ENCODE measurements around the gene COQ10B.

The COQ10B gene

GRCh38 chr2:197502685-197503084, 49.3 kb downstream of the COQ10B start:
- H3K27ac ChIP-seq = no peak overlapping the region
- no peak overlapping the region for H3K9ac ChIP-seq
- peaks cover 8% of the 10 kb centered on the region for H3K79me2 ChIP-seq
- no peaks in the 10 kb centered on the region for H3K9me3 ChIP-seq (ENCODE audit: control insufficient read depth, low read length)
- no peaks in the 10 kb centered on the region for H3K27me3 ChIP-seq (ENCODE audit: control insufficient read depth, insufficient read depth, low read length)
- H3K36me3 ChIP-seq (ENCODE audit: control insufficient read depth, insufficient read depth, low read length) = no peaks in the 10 kb centered on the region
- H2AFZ ChIP-seq = no peak overlapping the region
- no peak overlapping the region for H3K4me2 ChIP-seq (ENCODE audit: low read length)
- TF ChIP-seq, protein P1, sequence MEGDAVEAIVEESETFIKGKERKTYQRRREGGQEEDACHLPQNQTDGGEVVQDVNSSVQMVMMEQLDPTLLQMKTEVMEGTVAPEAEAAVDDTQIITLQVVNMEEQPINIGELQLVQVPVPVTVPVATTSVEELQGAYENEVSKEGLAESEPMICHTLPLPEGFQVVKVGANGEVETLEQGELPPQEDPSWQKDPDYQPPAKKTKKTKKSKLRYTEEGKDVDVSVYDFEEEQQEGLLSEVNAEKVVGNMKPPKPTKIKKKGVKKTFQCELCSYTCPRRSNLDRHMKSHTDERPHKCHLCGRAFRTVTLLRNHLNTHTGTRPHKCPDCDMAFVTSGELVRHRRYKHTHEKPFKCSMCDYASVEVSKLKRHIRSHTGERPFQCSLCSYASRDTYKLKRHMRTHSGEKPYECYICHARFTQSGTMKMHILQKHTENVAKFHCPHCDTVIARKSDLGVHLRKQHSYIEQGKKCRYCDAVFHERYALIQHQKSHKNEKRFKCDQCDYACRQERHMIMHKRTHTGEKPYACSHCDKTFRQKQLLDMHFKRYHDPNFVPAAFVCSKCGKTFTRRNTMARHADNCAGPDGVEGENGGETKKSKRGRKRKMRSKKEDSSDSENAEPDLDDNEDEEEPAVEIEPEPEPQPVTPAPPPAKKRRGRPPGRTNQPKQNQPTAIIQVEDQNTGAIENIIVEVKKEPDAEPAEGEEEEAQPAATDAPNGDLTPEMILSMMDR (IDR thresholded peaks at IDR 0.05) = no peak
- no peak overlapping the region for H3K4me3 ChIP-seq (ENCODE audit: low read depth, low read length)
- H3K4me1 ChIP-seq = peaks cover 8% of the 10 kb centered on the region

GRCh38 chr2:197504000-197504399, 50.6 kb downstream of the COQ10B start:
- TF ChIP-seq, protein P1 (IDR thresholded peaks at IDR 0.05) = no peak
- Histone ChIP-seq H3K9ac (no peak overlapping the region), H2AFZ (no peak overlapping the region), H3K36me3 (ENCODE audit: control insufficient read depth, insufficient read depth, low read length) (no peaks in the 10 kb centered on the region), H3K27me3 (ENCODE audit: control insufficient read depth, insufficient read depth, low read length) (no peaks in the 10 kb centered on the region), H3K9me3 (ENCODE audit: control insufficient read depth, low read length) (no peaks in the 10 kb centered on the region), H3K4me1 (no peaks in the 10 kb centered on the region), H3K4me2 (ENCODE audit: low read length) (no peak overlapping the region), H3K4me3 (ENCODE audit: low read depth, low read length) (no peak overlapping the region), H3K27ac (no peak overlapping the region), H3K79me2 (peaks cover 10% of the 10 kb centered on the region)

DNA sequence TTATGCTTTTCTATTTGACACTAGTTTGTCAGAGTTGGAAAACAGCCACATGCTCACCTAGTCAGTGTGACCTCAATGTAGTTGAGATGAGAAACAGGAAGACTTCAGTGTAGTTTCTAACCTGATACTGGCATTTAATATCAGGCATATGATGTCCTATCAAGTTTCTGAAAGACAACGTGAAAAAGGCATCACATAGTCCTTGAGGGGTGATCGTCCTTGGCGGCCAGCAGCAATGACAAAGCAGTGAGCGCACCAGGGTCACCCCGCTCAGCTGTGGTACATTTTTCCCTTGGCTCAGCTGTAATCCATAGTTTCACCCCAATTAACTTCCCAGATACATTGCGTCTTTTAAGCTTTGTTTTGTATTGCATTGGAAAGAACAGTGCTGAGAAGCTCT, 51.2 kb downstream of the COQ10B start:
- Histone ChIP-seq H3K27ac (no peak overlapping the region), H3K9me3 (ENCODE audit: control insufficient read depth, low read length) (no peaks in the 10 kb centered on the region), H3K36me3 (ENCODE audit: control insufficient read depth, insufficient read depth, low read length) (no peaks in the 10 kb centered on the region), H3K4me3 (ENCODE audit: low read depth, low read length) (no peak overlapping the region), H3K4me1 (no peaks in the 10 kb centered on the region), H2AFZ (no peak overlapping the region), H3K79me2 (peaks cover 10% of the 10 kb centered on the region), H3K9ac (no peak overlapping the region), H3K27me3 (ENCODE audit: control insufficient read depth, insufficient read depth, low read length) (no peaks in the 10 kb centered on the region), H3K4me2 (ENCODE audit: low read length) (no peak overlapping the region)
- TF ChIP-seq, protein P1 (IDR thresholded peaks at IDR 0.05) = no peak

DNA sequence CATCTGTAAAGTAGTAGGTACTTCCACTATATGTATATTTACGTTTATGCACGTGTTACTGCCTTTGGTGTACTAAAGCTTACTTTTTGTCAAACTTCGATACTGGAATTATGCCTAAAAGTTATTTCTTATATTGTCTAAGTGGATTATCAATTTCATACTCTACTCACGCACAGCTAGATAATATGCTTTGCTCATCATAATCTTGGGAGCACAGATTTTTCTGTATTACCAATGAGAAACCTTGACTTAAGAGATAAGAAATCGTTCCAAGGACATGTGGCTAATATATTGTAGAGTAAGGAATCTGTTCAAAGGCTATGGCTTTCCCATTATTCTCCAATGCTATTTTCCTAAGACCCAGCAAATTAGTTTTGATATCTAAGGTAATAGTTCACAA, 53.3 kb downstream of the COQ10B start:
- H3K4me2 ChIP-seq (ENCODE audit: low read length) = no peak overlapping the region
- no peaks in the 10 kb centered on the region for H3K36me3 ChIP-seq (ENCODE audit: control insufficient read depth, insufficient read depth, low read length)
- no peak overlapping the region for H3K4me3 ChIP-seq (ENCODE audit: low read depth, low read length)
- H3K9ac ChIP-seq = no peak overlapping the region
- no peak overlapping the region for H2AFZ ChIP-seq
- H3K27ac ChIP-seq = no peak overlapping the region
- H3K9me3 ChIP-seq (ENCODE audit: control insufficient read depth, low read length) = no peaks in the 10 kb centered on the region
- no peaks in the 10 kb centered on the region for H3K4me1 ChIP-seq
- TF ChIP-seq, protein P1 (IDR thresholded peaks at IDR 0.05) = no peak
- H3K79me2 ChIP-seq = peaks cover 10% of the 10 kb centered on the region
- no peaks in the 10 kb centered on the region for H3K27me3 ChIP-seq (ENCODE audit: control insufficient read depth, insufficient read depth, low read length)

DNA sequence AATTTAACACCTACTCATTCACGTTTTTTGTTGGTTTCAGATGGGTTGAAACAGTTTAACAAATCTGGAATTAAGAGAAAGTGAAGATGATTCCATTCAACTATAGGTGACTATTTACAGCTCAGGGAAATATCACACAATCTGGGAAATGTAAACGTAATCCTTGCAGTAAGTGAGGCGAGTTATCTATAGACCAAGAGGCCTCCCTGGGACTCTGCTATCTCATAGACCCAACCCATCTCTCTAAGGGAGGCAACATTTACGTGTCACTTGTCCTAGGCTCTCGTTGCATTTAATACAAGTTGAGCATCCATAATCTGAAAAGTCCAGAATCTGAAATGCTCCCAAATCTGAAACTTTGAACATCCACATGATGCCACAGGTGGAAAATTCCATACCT, 60.6 kb downstream of the COQ10B start:
- peaks cover 10% of the 10 kb centered on the region for H3K4me1 ChIP-seq

More for the DNA sequence above, 60.6 kb downstream of the COQ10B start:
- Histone ChIP-seq H3K79me2 (peaks cover 37% of the 10 kb centered on the region), H3K4me2 (ENCODE audit: low read length) (no peak overlapping the region), H3K9me3 (ENCODE audit: control insufficient read depth, low read length) (no peaks in the 10 kb centered on the region), H2AFZ (no peak overlapping the region), H3K27ac (no peak overlapping the region), H3K4me3 (ENCODE audit: low read depth, low read length) (no peak overlapping the region), H3K27me3 (ENCODE audit: control insufficient read depth, insufficient read depth, low read length) (no peaks in the 10 kb centered on the region), H3K36me3 (ENCODE audit: control insufficient read depth, insufficient read depth, low read length) (no peaks in the 10 kb centered on the region), H3K9ac (no peak overlapping the region)
- TF ChIP-seq, protein P1 (IDR thresholded peaks at IDR 0.05) = no peak

Data from parathyroid adenoma (tissue), 2 donors.